HG03439 (cell line): ENCODE measurements around the gene COMP.

Experiments
- ATAC-seq: cut with Tn5 transposase; IDR thresholded peaks from one replicate; pipeline ENCODE4 v1.9.1; 2021; ENCODE audit warnings: mild to moderate bottlenecking, moderate library complexity; ENCODE audit not compliant: unreplicated experiment

The COMP gene

DNA sequence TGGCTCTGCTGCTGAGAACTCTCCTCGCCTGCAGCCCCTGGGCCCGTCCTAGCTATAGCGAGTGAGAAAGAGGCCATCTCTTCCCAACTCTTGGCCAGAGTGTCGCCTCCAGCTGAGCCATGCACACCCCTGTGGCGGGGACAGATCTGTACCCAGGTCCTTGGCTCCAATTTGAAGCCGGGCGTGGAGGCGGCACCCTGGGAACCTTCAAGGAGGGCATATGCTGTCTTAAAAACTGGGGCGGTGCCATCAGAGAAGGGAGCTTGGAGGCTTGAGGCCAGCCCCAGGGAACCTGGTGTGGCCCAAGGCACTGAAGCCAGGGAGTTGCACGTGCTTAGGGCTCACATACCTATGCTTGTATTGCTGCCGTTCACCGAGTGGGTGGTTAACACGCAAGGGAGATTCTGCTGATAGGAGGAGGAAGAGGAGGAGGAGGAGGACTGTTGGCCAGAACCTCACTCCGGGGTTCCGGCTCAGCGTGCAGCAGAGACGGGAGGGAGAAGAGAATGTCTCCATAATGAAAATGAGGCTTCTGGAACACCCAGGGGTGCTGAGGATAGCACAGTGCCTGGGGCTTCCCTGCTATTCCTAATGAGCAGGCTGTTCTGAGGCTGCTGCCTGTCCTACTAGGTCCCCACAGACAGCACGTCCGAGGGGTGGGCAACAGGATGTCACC is 40.7 kb downstream of the COMP start:
- ATAC-seq: no peak

DNA sequence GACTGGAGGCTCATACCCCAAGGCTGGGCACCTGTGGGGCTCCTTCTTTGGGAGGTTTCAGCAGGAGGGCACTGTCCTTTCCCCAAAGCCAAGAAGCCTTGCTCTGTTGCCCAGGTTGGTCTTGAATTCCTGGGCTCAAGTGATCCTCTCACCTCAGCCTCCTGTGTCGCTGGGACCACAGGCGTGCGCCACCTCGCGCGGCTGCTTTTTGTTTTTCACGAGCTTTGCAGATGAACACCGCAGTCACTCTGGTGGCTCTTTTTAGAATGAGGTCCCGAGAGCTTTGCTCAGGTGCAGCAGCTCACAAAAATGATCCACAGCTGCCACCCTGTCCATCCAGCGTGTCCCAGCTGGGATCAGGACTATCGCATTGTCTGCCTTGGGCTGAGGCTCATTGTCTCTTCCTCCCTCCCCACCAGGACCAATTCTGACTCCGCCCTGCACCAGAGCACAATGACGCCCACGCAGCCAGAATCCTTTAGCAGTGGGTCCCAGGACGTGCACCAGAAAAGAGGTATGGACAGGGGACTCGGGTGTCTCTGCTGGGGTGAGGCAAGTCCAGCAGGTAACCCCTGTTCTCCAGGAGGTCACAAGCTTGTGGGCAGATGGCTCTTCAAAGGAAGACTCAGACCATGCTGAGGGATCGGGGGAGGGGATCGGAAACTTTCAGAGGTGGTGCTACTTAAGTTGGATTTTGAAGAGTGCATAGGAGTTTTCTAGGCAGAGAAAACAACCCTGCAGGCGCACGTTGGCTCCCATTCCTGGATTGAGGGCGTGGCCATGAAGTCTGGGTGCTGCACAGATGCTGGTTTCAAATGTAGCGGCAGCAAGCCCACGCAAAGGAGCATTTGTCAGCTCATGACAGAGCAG is 41.5 kb downstream of the COMP start:
- ATAC-seq: no peak

DNA sequence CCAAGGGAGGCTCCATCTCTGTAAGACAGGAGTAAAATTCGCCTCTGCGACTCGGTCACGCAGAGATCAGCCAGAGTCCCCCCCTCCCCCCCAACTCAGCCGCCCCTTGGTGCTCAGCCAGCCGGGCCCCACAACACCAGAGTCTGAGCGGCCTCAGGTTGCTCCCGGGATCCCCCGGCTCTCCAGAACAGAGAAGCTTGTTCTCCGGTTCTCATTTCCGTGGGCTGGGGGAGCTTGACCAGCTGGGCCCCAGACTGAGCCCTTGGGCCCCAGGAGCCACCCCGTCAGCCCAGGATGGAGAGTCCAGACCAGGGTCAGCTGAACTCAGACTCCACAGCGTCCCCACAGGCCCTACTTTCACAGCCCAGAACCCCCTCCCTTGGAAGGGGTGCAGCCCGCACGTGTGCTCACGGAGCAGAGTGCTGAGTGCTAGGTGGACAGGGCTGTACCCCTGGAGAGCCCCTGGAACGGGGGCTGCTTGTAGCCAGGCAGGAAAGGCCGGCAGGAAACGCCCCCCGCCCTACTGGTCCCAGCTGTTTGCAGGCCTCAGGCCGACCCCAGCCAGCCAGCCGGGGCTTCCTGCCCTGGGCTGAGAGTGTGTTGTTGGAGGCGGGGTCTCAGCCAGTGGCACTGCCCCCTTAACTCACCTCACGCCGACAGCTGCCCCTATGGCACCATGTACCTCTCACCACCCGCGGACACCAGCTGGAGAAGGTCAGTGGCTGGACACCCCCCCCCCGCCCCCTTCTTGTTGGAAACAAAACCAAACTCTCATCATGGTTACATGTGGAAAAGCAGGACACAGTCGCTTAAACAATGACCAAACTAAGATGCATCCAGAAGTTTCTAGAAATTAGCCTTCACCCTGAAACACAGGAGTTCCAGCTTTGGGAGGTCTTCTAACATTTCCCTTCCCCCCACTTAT is 44.4 kb downstream of the COMP start:
- no peak for ATAC-seq

DNA sequence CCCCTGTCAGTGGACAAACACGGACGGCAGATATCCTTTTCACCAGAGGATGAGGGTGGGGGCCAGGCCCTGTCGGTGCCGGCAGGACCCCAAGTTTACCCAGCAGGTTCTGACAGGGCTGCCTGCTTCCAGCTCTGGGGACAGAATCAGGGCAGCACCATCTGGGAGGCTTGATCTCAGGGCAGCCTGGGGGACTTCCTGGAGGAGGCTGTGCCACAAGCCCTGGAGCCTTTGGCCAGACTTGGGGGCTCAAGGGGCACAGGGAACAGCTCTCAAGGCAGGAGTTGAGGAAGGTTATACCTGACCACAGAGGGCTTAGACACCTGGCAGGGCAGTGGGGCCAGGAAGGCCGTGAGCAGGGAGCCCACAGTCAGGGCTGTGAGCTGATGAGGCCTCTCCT is 45.2 kb downstream of the COMP start:
- ATAC-seq: no peak

DNA sequence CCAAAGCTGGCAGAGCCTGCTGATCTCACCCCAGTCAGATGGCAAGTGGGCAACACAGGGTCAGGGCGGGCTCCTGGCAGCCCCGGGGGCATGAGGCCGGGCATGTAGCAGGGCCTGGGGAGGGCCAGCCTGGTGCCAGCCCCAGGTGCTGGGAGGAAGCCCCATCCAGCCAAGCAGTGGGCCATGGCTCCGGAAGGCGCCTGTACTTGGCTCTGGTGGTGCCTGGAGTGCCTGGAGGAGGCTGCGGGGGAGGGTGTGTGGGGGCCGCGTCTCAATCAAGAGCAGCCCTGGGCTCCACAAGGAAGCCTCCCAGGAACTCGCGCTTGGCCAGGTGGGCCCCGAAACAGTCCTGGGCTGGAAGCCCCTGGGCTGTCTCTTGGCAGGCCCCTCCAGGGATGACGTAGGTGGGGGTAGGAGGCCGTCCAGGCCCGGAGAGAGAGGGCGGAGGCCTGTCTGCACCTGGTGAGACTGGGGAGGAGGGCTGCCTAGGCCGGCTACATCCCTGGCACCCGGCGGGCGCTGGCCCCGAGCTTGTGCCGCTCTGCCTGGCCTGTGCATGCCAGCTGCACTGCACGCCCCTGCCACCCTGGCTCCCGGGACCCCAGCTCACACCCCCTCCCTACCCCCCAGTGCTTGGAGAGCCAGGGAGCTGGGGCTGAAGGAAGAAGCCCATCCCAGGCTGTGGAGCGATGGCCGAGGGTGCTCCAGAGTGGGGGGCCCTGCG is 45.9 kb downstream of the COMP start:
- ATAC-seq: no peak

DNA sequence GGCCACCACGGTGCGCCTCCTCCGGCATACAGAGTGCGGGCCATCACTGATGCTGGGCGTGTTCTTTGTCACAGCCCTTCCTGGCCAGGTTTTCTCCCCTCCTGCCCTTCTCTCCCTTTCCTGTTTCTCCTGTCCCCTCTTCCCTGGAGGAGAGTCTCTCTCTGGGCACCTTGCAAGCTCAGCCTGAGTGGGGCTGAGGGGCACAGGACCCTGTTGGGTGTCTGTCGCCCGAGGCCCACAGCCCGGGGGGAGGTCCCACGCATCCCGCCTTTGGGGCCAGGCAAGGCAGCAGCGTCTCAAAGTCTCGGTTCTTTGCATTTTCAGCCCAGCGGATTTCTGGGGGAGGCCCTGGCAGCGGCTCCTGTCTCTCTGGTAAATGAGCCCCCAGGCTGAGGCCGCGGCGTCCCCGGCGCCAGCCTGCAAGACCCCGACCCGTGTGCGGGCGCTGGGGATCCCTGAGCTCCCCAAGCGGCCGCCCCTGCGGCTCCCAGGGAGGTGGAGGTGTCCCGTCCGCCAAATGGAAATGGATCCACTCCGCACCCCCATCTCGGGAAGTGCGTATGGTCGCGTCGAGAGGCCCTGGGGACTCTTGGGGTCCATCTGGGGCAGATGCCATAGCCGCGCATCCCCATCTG is 47.2 kb downstream of the COMP start:
- no peak for ATAC-seq

DNA sequence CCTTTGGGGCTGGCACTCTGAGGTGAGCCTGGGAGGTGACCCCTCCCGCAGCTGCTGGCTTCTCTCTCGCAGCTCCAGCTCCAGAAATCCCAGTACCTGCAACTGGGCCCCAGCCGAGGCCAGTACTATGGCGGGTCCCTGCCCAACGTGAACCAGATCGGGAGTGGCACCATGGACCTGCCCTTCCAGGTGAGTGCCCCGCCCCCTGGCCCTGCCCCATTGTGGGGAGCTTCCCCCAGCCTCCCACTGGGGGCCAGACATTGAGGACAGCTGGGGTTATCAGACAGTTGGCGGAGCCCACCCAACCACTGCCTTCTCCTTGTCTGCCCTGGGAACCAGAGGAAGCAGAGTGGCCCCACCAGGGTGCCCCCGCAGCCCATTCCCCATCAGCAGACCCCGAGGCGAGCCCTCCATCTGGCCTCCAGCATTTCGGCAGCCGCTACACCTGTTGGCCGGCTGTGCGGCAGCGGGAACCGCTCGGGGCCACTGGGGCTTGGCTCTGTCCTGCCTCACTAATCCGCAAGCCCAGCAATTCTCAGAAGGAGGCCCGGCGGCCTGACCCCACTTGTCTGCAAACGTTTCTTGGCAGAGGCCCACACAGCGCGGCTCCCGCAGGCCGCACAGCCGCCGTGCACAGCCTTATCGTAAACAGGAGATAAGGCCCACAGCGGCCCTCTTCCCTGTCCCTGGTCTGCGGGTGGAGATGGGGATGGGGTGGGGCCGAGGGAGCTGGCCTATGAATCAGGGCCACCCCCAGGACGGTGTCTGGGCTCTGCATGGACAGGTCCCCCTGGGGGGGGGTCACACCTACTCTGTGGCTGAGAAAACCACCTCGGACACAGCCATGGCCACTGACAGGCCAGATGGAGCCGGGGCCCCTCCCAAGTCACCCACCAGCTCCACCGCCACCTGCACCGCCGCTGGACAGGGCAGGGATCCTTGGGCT is 48.0 kb downstream of the COMP start:
- ATAC-seq: no peak

DNA sequence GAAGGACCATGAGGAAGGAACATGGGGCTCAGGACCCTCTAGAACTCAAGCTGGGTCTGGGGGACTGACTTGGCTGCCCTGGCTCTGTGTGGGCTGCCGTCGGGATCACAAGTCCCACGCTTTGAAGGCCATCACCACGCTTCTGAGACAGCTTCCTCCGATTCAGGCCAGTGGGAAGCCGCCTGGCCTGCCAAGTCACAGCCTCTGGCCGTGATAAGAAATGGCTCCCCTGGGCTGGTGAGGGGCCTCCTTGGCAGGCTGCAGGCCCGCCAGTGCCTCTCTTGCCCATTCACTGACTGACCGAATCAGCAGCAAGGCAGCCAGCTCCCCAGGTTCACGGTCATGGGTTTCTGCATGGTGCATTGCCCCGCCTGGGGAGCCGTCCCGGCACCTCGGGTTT is 48.8 kb downstream of the COMP start:
- no peak for ATAC-seq

DNA sequence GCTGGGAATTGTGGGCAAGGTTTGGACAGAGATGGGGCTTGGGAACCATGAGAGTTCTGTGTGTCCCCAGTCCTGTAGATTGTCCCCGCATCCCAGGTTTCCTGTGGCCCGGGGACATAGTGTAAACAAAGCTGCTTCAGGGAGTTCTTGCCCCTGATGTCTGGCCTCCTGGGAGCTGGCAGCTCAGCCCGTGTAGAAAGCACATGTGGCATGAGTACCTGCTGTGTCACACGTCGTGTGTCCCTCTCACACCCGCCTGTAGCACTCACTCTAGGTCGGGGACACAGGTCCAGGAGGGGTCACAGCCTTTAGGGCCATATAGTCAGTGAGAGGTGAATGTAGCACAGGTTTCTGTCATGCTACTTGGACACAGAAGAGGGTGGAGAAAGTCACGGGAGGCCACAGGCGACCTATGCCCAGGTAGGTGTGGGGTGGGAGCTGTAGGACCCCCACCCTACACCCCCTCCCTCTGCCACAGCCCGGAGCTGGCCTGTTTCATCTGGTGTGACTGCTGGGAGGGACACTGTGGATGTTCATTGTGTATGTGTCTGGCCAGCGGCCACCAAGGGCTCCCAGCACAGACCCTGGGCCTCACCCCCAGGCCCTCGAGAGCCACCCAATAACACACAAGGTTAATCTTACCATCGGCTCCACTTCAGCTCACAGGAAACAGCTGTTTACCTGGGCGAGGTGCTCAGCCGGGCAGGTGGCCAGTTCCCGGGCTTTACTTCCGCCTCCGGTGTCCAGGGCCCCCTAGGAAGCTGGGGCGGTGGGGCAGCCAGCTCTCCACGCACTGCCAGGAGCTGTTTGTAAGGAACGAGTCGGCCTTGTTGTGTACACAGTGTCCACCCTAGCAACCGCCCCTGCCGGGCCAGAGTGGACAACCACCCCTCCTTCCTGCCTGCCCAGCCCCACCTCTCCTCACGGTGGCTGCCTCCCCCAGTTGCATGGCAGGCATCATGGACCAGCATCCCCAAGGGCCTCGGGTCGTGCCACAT is 49.7 kb downstream of the COMP start:
- no peak for ATAC-seq

DNA sequence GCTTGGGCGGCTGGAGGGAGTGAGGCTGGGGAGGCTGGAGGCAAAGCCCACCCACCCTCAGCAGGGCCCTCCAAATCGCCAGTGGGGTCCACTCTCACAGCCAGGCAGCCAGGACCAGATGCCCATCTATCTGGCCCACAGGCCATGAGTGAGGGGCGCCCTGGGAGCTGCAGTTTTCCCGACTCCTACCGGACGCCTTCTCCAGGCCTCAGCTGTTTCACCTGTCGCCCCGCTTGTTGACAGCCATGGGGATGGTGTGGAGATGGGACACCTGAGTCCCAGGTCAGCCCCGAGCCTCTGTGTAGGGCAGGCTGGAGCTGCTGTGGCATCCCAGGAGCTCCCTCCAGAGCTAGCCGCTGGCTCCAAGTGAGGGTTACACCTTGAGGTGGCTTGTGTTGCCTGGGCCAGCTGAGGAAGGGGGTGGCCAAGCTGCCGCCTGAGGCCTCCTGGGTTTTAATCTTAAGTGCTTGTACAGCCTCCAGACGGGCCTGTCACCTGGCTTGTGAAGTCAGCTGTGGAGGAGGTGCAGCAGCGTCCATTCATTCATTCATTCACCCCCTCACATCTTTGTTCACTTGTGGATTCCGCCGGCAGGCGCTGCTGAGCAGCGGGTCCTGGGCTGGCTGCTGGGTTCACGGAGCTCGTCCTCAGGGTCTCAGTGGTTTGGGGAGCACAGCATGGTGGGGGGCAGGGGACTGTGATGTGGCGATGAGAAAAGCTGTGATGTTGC is 52.0 kb downstream of the COMP start:
- ATAC-seq: no peak

DNA sequence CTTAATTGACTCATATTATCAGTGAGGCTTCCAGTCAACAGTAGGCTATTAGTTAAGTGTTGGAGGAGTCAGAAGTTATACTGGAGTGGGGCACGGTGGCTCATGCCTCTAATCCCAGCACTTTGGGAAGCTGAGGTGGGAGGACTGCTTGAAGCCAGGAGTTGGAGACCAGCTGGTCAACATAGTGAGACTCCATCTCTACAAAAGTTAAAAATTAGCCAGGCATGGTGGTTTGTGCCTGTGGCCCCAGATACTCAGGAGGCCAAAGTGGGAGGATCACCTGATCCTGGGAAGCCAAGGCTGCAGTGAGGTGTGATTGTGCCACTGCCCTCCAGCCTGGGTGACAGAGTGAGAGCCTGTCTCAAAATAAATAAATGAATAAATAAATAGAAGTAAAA is 53.2 kb downstream of the COMP start:
- no peak for ATAC-seq

DNA sequence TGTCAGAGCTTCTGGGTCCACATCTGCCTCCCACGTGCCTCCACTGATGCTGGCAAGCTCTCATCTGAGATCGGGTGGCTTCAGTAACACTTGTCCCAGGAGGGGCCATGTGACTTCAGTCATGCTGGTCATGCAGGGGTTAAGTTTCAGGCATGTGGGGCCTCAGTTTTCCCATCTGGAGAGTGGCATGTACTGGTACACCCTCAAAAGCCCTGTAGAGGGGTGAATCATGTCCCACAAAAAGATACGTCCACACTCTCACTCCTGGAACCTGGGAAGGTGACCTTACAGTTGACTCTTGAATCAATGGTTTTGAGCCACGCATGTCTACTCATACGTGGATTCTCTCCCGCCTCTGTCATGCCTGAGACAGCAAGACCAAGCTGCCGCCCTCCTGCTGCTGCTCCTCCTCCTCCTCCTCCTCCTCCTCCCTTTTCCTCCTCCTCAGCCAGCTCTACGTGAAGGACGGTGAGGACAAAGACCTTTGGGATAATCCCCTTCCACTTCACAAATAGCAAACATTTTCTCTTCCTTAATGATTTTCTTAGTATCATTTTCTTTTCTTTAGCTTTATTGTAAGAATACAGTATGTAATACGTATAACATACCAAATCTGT is 53.7 kb downstream of the COMP start:
- ATAC-seq: no peak

DNA sequence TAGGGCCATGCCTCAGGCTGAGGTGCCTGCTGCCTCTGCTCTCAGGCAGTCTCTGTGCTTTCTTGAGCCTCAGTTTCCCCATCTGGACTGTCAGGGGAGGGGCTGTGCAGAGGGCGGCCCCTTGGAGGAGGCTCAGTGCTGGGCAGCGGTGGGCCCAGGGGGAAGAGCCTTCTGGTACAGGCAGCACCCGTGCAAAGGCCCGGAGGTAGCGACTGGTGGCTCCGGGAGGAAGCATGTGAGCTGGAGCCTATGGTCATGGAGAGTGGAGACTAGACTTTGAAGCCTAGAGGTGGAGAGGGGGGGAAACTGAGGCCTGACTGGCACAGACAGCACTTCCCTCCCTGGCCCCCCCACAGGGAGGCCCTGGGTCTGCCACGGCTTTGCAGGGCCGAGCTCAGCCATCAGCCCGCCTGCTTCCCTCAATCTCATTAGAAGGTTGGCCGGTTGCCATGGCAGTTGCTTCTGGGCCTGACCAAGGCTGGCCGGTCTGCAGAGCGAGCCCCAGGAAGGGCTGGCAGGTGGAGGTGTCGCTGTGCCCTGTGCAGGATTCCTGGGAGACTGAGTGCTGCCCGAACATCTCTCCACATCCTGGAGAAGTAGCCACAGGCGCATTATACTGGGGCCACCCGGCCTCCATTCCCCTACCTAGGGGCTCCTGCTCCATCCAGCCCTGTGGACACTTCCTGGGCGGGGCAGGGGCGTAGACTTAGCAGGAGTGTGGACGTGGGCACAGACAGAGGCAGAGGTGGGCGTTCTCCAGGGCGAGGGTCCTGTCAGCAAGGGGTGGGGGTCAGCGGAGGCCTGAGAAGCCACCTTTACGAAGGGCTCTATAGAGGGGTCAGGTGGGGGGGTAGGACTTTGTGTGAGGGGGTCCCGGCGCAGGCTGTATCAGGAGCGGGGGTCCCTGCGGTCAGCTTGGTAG is 54.4 kb downstream of the COMP start:
- ATAC-seq: no peak

DNA sequence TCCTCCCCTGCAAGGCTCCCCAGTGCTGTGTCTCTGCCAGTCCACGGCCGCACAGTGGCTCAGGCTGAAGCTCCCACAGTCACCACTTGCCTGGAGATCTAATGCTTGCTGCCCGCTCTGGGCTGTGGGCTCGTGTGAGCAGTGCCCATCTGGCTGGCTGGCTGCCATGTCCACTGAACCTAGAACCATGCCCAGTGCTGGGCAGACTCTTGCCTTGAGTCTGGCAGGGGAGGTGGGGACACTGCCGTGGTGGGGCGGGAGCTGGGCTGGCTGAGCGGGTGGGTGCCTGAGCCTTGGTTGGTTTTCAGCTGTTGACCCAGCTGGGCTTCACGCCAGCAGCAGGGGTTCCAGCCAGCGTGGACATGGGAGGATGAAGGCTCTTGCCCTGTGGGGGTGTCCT is 55.4 kb downstream of the COMP start:
- no peak for ATAC-seq

DNA sequence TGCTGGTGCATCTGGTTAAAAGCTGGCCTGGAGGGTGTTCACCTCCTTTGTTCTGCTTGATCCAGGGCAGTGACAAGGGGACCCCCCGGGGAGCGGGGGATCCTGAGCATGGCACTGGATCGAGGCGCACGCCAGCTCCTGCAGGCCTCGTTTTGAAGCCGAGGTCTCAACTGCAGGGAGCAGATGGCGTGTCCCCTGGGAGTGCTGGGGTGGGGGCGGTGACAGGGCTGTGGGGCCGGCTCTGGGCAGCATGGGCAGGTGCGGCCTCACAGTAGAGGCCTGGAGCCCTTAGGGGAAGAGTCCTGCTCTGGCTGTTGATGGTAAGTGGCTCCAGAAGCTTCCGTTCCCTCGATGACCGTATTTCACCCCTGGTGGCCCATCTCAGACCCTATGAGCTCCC is 55.8 kb downstream of the COMP start:
- ATAC-seq: no peak
